BLaER1 (cell line): ENCODE results near the gene IRGC.

Experiments used
- H3K27ac ChIP-seq: shearing (Covaris generic); formaldehyde crosslinking; 2 replicates; pipeline ENCODE4 v1.8.1; 2022
- H3K27me3 ChIP-seq: shearing (Covaris generic); formaldehyde crosslinking; 2 replicates; pipeline ENCODE4 v1.8.1; 2022
- H3K36me3 ChIP-seq: shearing (Covaris generic); formaldehyde crosslinking; 2 replicates; pipeline ENCODE4 v1.8.1; 2022
- H3K4me1 ChIP-seq: shearing (Covaris generic); formaldehyde crosslinking; 2 replicates; pipeline ENCODE4 v1.8.1; 2022
- H3K4me2 ChIP-seq: shearing (Covaris generic); formaldehyde crosslinking; 2 replicates; pipeline ENCODE4 v1.8.1; 2022
- H3K4me3 ChIP-seq: shearing (Covaris generic); formaldehyde crosslinking; 2 replicates; pipeline ENCODE4 v1.8.1; 2022
- H3K9ac ChIP-seq: shearing (Covaris generic); formaldehyde crosslinking; 2 replicates; pipeline ENCODE4 v1.8.1; 2022
- H3K9me3 ChIP-seq: shearing (Covaris generic); formaldehyde crosslinking; 2 replicates; pipeline ENCODE4 v1.8.1; 2022
- H4K20me1 ChIP-seq: shearing (Covaris generic); formaldehyde crosslinking; 2 replicates; pipeline ENCODE4 v1.8.1; 2022
- Cebpa-rat ChIP-seq: shearing (Covaris generic); IDR thresholded peaks from 2 replicates; pipeline ENCODE4 v1.8.1; 2022

The IRGC gene

DNA sequence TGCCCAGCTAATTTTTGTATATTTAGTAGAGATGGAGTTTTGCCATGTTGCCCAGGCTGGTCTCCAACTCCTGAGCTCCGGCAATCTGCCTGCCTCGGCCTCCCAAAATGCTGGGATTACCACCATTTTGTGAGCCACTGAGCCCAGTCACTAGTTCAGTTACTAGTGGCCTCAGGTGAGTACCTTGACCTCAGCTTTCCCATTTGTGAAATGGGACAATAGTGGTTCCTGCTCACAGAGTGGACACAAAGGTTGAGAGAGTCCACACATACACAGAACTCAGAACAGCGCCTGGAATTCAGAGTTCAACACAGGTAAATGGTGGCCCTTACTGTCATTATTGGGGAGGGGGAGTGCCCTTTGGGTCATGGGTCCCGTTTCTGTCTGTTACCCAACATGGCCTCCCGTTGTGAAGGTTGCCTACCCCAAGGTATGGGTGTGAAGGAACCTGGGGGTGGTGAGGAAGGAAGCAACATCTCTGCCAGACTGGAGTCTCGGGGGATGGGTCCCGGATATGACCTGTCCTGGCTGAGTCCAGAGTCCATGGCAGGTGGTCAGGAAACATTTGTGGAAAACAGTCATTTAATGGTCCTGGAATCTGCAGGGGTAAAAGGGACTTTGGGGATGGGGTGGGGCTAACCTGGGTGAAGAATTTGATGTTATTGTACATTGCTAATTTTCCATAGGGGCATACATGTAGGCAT lies 11.7 kb upstream of the IRGC start:
- H3K9me3 ChIP-seq, result peaks cover 11% of the 10 kb centered on the region
- no peaks in the 10 kb centered on the region for H3K27me3 ChIP-seq
- H3K4me3 ChIP-seq, result no peak overlapping the region
- H3K4me1 ChIP-seq, result peaks cover 21% of the 10 kb centered on the region
- H3K9ac ChIP-seq, result no peak overlapping the region
- no peaks in the 10 kb centered on the region for H4K20me1 ChIP-seq
- no peaks in the 10 kb centered on the region for H3K36me3 ChIP-seq
- no peak overlapping the region for H3K27ac ChIP-seq
- no peak overlapping the region for H3K4me2 ChIP-seq
- no peak for TF ChIP-seq Cebpa-rat

DNA sequence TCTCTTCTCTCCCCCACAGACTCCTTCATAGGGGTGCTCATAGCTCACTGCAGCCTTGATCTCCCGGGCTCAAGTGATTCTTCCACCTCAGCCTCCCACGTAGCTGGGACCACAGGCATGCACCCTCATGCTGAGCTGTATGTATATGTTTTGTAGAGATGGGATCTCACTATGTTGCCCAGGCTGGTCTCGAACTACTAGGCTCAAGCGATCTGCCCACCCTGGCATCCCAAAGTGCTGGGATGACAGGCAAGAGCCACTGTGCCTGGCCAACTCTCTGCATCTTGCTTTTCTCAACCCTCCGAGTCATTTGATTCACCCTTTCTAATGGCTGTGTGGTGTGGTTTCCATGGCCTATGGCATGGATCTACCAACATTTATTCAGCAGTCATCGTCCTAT lies 10.1 kb upstream of the IRGC start:
- no peak for TF ChIP-seq Cebpa-rat
- H3K4me2 ChIP-seq, result no peak overlapping the region
- no peak overlapping the region for H3K27ac ChIP-seq
- no peak overlapping the region for H3K9ac ChIP-seq
- H3K27me3 ChIP-seq, result no peaks in the 10 kb centered on the region
- H4K20me1 ChIP-seq, result no peaks in the 10 kb centered on the region
- H3K9me3 ChIP-seq, result peaks cover 13% of the 10 kb centered on the region
- no peaks in the 10 kb centered on the region for H3K36me3 ChIP-seq
- H3K4me1 ChIP-seq, result peaks cover 9% of the 10 kb centered on the region
- no peak overlapping the region for H3K4me3 ChIP-seq

DNA sequence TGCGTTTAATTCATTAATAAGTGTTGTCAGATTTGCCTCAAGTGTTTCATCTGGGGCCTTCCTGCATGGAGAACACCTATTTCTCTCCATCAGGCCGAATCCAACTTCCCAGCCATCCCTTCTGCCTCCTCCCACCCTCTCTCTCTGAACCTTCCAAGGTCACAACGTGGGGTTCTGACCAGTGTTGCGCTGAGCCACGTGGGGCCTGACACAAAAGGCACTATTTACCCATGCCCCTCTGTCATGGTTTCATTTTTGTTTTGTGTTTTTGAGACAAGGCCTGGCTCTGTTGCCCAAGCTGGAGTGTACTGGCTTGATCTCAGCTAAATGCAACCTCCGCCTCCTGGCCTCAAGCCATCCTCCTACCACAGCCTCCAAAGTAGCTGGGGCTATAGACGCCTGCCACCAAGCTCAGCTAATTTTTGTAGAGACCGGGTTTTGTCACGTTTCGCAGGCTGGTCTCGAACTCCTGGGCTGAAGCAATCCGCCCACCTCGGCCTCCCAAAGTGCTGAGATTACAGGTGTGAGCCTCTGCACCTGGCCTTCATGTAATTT lies 8.6 kb upstream of the IRGC start:
- H3K4me2 ChIP-seq, result no peak overlapping the region
- H3K9me3 ChIP-seq, result peaks cover 13% of the 10 kb centered on the region
- H3K9ac ChIP-seq, result no peak overlapping the region

DNA sequence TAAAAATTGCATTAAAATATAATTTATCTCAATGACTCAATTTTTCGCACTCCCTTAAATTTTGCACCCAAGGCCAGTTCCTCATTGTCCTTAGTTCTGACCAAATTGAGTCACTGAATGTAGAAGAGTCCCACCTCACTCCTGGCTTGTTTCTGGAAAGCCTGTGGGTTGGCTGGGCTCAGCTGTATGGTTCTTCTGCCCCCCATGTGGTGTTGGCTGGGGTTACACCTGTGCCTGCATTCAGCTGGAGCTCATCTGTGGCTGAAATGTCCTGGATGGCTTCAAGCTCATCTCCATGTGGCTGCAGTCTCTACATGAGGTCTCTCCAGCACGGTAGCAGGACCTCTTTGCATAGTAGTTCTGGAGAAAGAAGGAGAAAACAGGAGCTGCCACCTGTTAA lies 7.2 kb upstream of the IRGC start:
- no peaks in the 10 kb centered on the region for H4K20me1 ChIP-seq
- no peak overlapping the region for H3K4me2 ChIP-seq
- H3K9ac ChIP-seq, result no peak overlapping the region
- H3K27ac ChIP-seq, result no peak overlapping the region
- no peaks in the 10 kb centered on the region for H3K27me3 ChIP-seq
- no peaks in the 10 kb centered on the region for H3K4me1 ChIP-seq
- peaks cover 13% of the 10 kb centered on the region for H3K9me3 ChIP-seq
- no peak for TF ChIP-seq Cebpa-rat
- no peaks in the 10 kb centered on the region for H3K36me3 ChIP-seq
- H3K4me3 ChIP-seq, result no peak overlapping the region

More for the DNA sequence above, 8.6 kb upstream of the IRGC start:
- Histone ChIP-seq H3K4me3 (no peak overlapping the region), H3K36me3 (no peaks in the 10 kb centered on the region), H3K27ac (no peak overlapping the region), H3K4me1 (no peaks in the 10 kb centered on the region), H3K27me3 (no peaks in the 10 kb centered on the region), H4K20me1 (no peaks in the 10 kb centered on the region)
- no peak for TF ChIP-seq Cebpa-rat

DNA sequence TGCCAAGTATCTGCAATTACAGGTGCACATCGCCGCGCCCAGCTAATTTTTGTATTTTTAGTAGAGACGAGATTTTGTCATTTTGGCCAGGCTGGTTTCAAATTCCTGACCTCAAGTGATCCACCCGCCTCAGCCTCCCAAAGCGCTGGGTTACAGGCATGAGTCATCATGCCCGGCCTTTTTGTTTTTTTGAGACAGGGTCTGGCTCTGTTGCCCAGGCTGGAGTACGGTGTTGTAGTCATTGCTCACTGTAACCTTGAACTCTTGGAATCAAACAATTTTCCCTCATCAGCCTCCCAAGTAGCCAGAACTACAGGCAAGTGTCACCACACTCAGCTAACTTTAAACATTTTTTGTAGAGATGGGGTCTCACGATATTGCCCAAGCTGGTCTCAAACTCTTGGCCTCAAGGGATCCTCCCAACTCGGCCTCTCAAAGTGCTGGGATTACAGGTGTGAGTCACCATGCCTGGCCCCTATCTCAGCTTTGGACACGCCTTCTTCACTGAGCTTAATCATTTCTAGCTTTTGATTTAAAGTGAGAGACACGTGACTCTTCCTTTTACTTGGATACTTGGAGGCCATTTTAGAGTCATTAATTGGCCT lies 4.0 kb upstream of the IRGC start:
- Histone ChIP-seq H3K36me3 (no peaks in the 10 kb centered on the region), H3K4me1 (no peaks in the 10 kb centered on the region; the same call in 1 of the 2 replicates), H3K4me2 (no peak overlapping the region), H4K20me1 (no peaks in the 10 kb centered on the region), H3K27me3 (no peaks in the 10 kb centered on the region), H3K27ac (no peak overlapping the region), H3K9ac (no peak overlapping the region), H3K4me3 (no peak overlapping the region), H3K9me3 (peaks cover 13% of the 10 kb centered on the region)
- TF ChIP-seq Cebpa-rat, result no peak

DNA sequence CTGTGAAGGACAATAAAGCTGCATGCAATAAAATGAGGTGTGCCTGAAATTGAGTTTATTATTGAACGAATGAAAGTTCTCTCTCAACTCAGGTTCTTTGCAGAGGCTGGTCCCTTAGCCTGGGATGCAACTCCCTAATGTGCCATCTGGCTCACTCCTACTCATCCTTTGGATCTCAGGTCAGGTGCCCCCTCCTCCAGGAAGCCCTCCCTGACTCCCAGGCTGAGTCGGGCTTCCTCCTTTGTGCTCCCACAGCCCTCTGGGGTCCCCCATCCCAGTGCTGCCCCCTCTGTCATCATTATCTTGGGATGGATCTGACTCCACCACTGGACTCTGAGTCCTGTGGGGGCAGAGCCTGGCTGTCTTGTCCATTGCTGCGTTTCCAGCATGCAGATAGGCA lies 2.7 kb upstream of the IRGC start:
- Histone ChIP-seq H4K20me1 (no peaks in the 10 kb centered on the region), H3K9me3 (peaks cover 12% of the 10 kb centered on the region), H3K27me3 (no peaks in the 10 kb centered on the region), H3K4me2 (no peak overlapping the region), H3K36me3 (no peaks in the 10 kb centered on the region), H3K27ac (no peak overlapping the region), H3K4me3 (no peak overlapping the region), H3K9ac (no peak overlapping the region), H3K4me1 (no peaks in the 10 kb centered on the region; the same call in 1 of the 2 replicates)
- TF ChIP-seq Cebpa-rat, result no peak

DNA sequence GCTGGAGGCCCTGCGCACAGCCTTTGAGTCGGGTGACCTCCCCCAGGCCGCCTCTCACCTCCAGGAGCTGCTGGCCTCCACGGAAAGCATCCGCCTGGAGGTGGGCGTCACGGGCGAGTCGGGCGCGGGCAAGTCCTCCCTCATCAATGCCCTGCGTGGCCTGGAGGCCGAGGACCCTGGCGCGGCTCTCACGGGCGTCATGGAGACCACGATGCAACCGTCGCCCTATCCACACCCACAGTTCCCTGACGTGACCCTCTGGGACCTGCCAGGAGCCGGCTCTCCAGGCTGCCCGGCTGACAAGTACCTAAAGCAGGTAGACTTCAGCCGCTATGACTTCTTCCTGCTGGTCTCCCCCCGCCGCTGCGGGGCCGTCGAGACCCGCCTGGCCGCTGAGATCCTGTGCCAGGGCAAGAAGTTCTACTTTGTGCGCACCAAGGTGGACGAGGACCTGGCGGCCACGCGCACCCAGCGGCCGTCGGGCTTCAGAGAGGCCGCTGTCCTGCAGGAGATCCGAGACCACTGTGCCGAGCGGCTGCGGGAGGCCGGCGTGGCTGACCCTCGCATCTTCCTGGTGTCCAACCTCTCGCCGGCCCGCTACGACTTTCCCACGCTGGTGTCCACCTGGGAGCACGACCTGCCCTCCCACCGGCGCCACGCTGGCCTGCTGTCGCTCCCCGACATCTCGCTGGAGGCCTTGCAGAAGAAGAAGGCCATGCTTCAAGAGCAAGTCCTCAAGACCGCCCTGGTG lies 2.9 kb downstream of the IRGC start:
- Histone ChIP-seq H3K27ac (no peak overlapping the region), H3K9ac (no peak overlapping the region), H3K27me3 (no peaks in the 10 kb centered on the region), H3K4me1 (no peaks in the 10 kb centered on the region; the same call in 1 of the 2 replicates), H3K9me3 (no peaks in the 10 kb centered on the region), H3K4me3 (no peak overlapping the region), H3K4me2 (no peak overlapping the region), H3K36me3 (no peaks in the 10 kb centered on the region), H4K20me1 (no peaks in the 10 kb centered on the region)
- no peak for TF ChIP-seq Cebpa-rat

DNA sequence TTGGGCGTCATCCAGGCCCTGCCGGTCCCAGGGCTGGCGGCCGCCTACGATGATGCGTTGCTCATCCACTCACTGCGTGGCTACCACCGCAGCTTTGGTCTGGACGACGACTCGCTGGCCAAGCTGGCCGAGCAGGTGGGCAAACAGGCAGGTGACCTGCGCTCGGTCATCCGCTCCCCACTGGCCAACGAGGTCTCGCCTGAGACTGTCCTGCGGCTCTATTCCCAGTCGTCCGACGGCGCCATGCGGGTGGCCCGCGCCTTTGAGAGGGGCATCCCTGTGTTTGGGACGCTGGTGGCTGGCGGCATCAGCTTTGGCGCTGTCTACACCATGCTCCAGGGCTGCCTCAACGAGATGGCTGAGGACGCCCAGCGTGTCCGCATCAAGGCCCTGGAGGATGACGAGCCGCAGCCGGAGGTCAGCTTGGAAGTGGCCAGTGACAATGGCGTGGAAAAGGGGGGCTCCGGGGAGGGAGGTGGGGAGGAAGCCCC lies 3.5 kb downstream of the IRGC start:
- Histone ChIP-seq H3K4me3 (no peak overlapping the region), H3K27me3 (no peaks in the 10 kb centered on the region), H3K4me1 (no peaks in the 10 kb centered on the region; the same call in 1 of the 2 replicates), H3K9ac (no peak overlapping the region), H3K36me3 (no peaks in the 10 kb centered on the region), H3K27ac (no peak overlapping the region), H3K4me2 (no peak overlapping the region), H3K9me3 (no peaks in the 10 kb centered on the region), H4K20me1 (no peaks in the 10 kb centered on the region)
- no peak for TF ChIP-seq Cebpa-rat

DNA sequence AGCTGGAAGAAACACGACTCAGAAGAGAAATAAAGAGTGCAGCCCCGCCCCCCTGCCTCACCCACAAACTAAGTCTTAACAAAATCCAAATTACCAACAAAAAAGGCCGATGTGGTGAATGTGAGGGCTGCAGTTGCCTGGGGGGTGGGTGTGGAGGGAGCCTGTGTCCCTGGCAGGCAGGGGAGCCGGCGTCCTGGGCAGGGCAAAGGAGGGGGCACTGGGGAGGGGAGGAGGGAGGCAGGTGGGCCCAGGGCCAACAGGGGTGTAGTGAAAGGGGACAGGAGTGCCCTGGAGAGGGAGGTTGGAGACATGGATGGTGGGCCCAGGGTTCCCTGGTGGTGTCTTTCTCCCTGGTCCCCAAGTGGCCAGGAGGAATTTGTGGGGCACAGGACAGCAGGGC lies 4.0 kb downstream of the IRGC start:
- Histone ChIP-seq H3K9me3 (no peaks in the 10 kb centered on the region), H3K4me1 (no peaks in the 10 kb centered on the region; the same call in 1 of the 2 replicates), H3K9ac (no peak overlapping the region), H3K4me2 (no peak overlapping the region), H4K20me1 (no peaks in the 10 kb centered on the region), H3K27me3 (no peaks in the 10 kb centered on the region), H3K4me3 (no peak overlapping the region), H3K27ac (no peak overlapping the region), H3K36me3 (no peaks in the 10 kb centered on the region)
- no peak for TF ChIP-seq Cebpa-rat

DNA sequence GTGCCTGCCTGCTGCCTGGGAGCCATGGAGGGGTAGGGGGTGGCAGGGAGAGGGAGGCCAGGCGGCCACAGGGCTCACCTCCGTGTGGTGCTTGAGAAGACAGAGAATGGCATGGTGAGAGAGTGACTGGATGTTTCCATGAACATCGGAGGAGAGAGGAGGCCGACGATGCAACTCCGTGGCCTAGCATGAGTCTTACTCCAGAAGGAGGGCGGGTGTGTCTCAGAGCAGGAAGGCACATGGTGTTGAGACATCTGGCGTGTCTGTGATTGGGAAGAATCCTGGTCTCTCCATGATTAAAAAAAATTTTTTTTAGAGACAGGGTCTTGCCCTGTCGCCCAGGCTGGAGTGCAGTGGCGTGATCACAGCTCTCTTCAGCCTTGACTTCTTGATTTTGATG lies 5.1 kb downstream of the IRGC start:
- H3K36me3 ChIP-seq, result no peaks in the 10 kb centered on the region
- H3K4me2 ChIP-seq, result no peak overlapping the region
- no peaks in the 10 kb centered on the region for H4K20me1 ChIP-seq
- no peak for TF ChIP-seq Cebpa-rat
- H3K9ac ChIP-seq, result no peak overlapping the region
- H3K27me3 ChIP-seq, result no peaks in the 10 kb centered on the region
- H3K27ac ChIP-seq, result no peak overlapping the region
- H3K4me3 ChIP-seq, result no peak overlapping the region
- H3K4me1 ChIP-seq, result peaks cover 7% of the 10 kb centered on the region
- H3K9me3 ChIP-seq, result no peaks in the 10 kb centered on the region
